ENCODE data around the gene SLITRK3.

Gene SLITRK3

DNA sequence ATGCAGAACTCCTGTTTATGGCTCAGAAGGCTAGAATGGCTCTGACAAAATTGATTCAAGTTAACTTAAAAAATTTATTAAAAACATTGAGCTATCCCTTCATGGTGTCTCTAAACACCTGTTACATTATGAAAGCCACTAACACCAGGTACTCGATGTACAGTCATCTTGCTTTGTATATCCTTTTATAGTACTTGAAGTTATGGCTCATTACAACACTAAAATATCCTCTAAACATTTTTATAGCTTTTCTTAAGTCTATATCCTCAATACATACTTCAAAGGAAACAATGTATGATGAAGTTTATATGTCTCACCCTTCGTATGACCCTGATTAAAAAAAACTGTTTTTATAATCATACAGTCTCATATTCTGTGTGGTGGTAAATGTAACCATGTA is 38.2 kb downstream of the SLITRK3 start:
- Histone ChIP-seq H3K9me3 (ENCODE audit: insufficient read depth, low read length) (no peaks in the 10 kb centered on the region), H3K4me3 (ENCODE audit: insufficient read depth, low read length, poor library complexity, severe bottlenecking) (no peak overlapping the region), H3K79me2 (ENCODE audit: insufficient read depth, low read length) (no peaks in the 10 kb centered on the region), H2AFZ (ENCODE audit: low read depth, low read length, severe bottlenecking) (peak overlapping the region; percentile 74), H3K9me2 (replicated peaks; ENCODE audit: insufficient read depth, low read length) (no peaks in the 10 kb centered on the region), H3K27ac (ENCODE audit: low read depth, low read length) (no peak overlapping the region), H3K4me2 (ENCODE audit: low read depth, low read length, poor library complexity, severe bottlenecking) (no peak overlapping the region), H3K36me3 (ENCODE audit: low read length) (no peaks in the 10 kb centered on the region), H3K27me3 (ENCODE audit: low read length) (no peaks in the 10 kb centered on the region), H4K20me1 (ENCODE audit: low read depth, low read length) (no peaks in the 10 kb centered on the region), H3F3A (ENCODE audit: insufficient read depth) (no peaks in the 10 kb centered on the region), H3K9ac (ENCODE audit: low read length) (no peak overlapping the region)
- TF ChIP-seq, protein P1, sequence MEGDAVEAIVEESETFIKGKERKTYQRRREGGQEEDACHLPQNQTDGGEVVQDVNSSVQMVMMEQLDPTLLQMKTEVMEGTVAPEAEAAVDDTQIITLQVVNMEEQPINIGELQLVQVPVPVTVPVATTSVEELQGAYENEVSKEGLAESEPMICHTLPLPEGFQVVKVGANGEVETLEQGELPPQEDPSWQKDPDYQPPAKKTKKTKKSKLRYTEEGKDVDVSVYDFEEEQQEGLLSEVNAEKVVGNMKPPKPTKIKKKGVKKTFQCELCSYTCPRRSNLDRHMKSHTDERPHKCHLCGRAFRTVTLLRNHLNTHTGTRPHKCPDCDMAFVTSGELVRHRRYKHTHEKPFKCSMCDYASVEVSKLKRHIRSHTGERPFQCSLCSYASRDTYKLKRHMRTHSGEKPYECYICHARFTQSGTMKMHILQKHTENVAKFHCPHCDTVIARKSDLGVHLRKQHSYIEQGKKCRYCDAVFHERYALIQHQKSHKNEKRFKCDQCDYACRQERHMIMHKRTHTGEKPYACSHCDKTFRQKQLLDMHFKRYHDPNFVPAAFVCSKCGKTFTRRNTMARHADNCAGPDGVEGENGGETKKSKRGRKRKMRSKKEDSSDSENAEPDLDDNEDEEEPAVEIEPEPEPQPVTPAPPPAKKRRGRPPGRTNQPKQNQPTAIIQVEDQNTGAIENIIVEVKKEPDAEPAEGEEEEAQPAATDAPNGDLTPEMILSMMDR (IDR thresholded peaks at IDR 0.05; ENCODE audit: insufficient read depth, low read length, poor library complexity, severe bottlenecking), result no peak
- TF ChIP-seq EZH2phosphoT487 (conservative IDR thresholded peaks at IDR 0.05; ENCODE audit: low read length), result no peak

DNA sequence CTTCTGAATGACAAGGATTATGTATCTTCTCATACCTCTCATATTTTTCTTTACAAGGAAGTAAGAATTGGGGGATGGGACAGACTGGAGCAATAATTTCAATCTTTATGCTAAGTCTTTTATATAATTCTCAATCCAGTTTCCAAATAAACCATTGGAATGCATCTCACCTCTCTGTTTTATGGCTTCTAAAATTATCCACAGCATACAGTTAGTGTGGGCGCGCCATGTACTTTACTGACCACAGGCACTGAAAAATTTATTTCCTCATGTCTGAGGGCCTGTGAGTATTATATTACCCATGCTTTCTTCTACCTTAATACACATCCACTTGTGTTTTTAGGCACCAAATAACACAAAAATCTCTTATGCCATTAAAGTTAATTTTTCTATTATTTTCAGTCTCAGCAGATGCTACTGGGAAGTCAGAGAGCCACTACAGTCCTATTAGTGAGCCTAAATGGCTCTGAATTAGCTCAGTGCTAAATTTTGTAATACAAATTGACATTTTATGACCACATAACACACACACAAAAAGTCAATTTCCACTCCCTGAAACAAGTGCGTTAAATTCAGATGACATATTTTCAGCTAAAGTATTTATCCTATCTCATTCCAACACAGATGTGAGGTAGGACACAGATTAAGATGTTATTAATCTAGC is 39.3 kb downstream of the SLITRK3 start:
- Histone ChIP-seq H3K4me2 (ENCODE audit: low read depth, low read length, poor library complexity, severe bottlenecking) (no peak overlapping the region), H2AFZ (ENCODE audit: low read depth, low read length, severe bottlenecking) (peak overlapping the region; percentile 59), H4K20me1 (ENCODE audit: low read depth, low read length) (no peaks in the 10 kb centered on the region), H3K9me3 (ENCODE audit: insufficient read depth, low read length) (no peaks in the 10 kb centered on the region), H3F3A (ENCODE audit: insufficient read depth) (no peaks in the 10 kb centered on the region), H3K9ac (ENCODE audit: low read length) (no peak overlapping the region), H3K27ac (ENCODE audit: low read depth, low read length) (no peak overlapping the region), H3K27me3 (ENCODE audit: low read length) (no peaks in the 10 kb centered on the region), H3K4me3 (ENCODE audit: insufficient read depth, low read length, poor library complexity, severe bottlenecking) (no peak overlapping the region), H3K9me2 (replicated peaks; ENCODE audit: insufficient read depth, low read length) (no peaks in the 10 kb centered on the region), H3K79me2 (ENCODE audit: insufficient read depth, low read length) (no peaks in the 10 kb centered on the region), H3K36me3 (ENCODE audit: low read length) (no peaks in the 10 kb centered on the region)
- TF ChIP-seq, protein P1 (IDR thresholded peaks at IDR 0.05; ENCODE audit: insufficient read depth, low read length, poor library complexity, severe bottlenecking), result no peak
- TF ChIP-seq EZH2phosphoT487 (conservative IDR thresholded peaks at IDR 0.05; ENCODE audit: low read length), result no peak

DNA sequence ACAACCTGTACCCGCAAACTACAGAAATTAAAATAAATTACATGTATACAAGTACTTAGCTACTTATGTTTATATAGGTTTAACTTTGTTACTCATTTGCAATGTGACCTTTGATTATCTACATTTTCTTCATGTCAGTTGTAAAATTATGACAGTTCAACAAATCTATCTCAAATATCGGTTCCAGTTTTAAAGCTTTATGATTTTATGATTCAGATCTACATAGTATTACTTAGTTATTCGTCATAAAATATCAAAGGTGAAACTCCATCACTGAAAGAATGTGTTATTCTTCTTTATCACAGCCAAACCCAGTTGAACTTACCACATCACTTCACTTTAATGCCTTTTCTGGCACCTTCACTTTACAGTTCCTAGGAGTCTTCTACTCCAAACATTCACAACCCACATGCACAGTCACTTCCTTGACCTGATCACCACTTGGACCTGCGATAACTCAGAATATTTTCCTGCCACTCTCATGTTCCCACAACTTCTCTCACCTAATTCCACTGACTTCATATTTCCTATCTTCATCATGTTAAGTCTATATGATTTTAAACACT is 47.2 kb downstream of the SLITRK3 start:
- Histone ChIP-seq H3K27ac (ENCODE audit: low read depth, low read length) (no peak overlapping the region), H3K36me3 (ENCODE audit: low read length) (no peaks in the 10 kb centered on the region), H3K79me2 (ENCODE audit: insufficient read depth, low read length) (no peaks in the 10 kb centered on the region), H3K27me3 (ENCODE audit: low read length) (no peaks in the 10 kb centered on the region), H3F3A (ENCODE audit: insufficient read depth) (no peaks in the 10 kb centered on the region), H3K9me2 (replicated peaks; ENCODE audit: insufficient read depth, low read length) (no peaks in the 10 kb centered on the region), H3K4me3 (ENCODE audit: insufficient read depth, low read length, poor library complexity, severe bottlenecking) (no peak overlapping the region), H3K4me2 (ENCODE audit: low read depth, low read length, poor library complexity, severe bottlenecking) (no peak overlapping the region), H4K20me1 (ENCODE audit: low read depth, low read length) (no peaks in the 10 kb centered on the region), H3K9me3 (ENCODE audit: insufficient read depth, low read length) (no peaks in the 10 kb centered on the region), H3K9ac (ENCODE audit: low read length) (no peak overlapping the region), H2AFZ (ENCODE audit: low read depth, low read length, severe bottlenecking) (peak overlapping the region; percentile 11)
- TF ChIP-seq, protein P1 (IDR thresholded peaks at IDR 0.05; ENCODE audit: insufficient read depth, low read length, poor library complexity, severe bottlenecking), result no peak
- no peak for TF ChIP-seq EZH2phosphoT487 (conservative IDR thresholded peaks at IDR 0.05; ENCODE audit: low read length)
